HT-29 (cell line): ENCODE results near the gene GRID2IP. TPM values are rescaled to one million over a fixed set of nuclear protein-coding genes. Genes with fewer than 3 reads are reported as not detected.

Source experiments
- DNase-seq: peaks from one replicate; pipeline ENCODE4 v3.0.0-alpha.2; 2015; ENCODE audit warnings: low spot score
- total RNA-seq: library from RNA; depleted of rRNA; stranded (reverse); fragments of >200 nt; shearing (Covaris generic); gene quantifications from 2 replicates; pipeline ENCODE4 v1.2.3, GENCODE V29; 2014; rRNA removed

Gene GRID2IP
- total RNA-seq, 1 experiment from 2014 or later = not detected

DNA sequence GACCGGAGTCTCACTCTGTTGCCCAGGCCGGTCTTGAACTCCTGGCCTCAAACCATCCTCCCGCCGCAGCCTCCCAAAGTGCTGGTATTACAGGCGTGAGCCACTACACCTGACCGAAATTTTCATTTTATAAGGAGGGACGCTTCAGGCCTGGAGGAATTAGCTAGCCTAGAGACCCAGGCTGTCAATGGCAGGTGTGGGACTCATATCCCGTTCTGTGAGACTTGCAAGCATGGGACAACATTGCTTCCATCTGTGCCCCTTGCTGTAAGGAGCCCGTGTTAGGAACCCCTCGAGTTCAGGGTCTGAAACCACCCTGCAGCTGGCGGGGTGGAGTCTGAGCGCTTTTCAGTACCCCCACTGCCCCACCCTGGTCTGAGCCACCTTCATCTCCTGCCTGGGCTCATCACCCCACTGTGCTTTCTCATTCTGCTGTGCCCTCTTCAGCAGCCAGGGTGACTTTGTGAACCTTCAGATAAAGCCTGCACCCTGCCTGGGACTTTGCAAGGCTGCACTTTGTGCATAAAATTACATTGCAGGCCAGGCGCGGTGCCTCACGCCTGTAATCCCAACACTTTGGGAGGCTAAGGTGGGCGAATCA is 102.2 kb downstream of the GRID2IP start:
- DNase-seq = no peak

DNA sequence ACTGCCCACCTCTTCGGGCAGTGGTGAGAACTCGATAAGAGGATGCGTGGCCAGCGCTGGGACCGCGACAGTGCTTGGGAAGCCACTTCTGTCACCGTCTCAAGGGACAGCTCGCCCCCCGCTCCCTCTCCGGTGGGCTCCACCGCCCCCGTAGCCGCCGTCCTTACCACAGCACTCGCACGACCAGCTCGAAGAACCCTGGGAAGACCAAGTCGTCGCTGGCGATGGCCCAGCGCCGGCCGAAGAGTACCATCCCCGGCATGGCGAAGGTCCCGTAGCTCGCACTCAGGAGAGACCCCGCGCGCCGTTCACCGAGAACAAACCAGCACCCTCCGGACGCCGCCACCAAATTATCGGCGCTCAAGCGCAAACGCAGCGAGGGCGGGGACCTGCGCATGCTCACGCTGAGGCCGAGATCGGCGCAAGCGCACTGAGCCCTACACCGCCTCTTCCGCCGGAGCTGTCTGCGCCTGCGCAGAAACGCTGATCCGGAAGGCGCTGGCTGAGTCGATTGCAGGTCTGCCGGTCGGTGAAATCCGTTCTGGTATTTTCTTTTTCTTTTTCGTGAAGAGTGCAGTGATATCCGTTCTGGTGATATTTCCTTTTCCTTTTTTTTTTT is 103.6 kb downstream of the GRID2IP start, which contains the start of gene DAGLB:
DAGLB (minus strand) TSS at position 374 of the 619 bp plus-strand sequence; CDS start at position 262, 112 bp downstream.
- DNase-seq = peak; percentile 98

Other genes with a start within 250 kb of the GRID2IP start
- gene FAM220A, start 202.5 kb downstream of the GRID2IP start, total RNA-seq = 6.1 and 8.7 TPM in 2 replicates
- gene RAC1, start 176.9 kb downstream of the GRID2IP start, total RNA-seq = 108 and 119 TPM in 2 replicates
- gene DAGLB, start 103.5 kb downstream of the GRID2IP start, total RNA-seq = 24.2 and 27.1 TPM in 2 replicates
- 93.0 and 114 TPM in 2 replicates for gene KDELR2, start 67.3 kb downstream of the GRID2IP start, total RNA-seq
- gene ZDHHC4, start 26.0 kb upstream of the GRID2IP start, total RNA-seq = 40.8 and 42.1 TPM in 2 replicates
- gene INTS15, start 38.6 kb upstream of the GRID2IP start, total RNA-seq = 27.6 and 29.5 TPM in 2 replicates
- gene ZNF853, start 64.1 kb upstream of the GRID2IP start, total RNA-seq = 0.31 TPM in 1 of 2 replicates, not detected in the other
- 32.8 and 35.9 TPM in 2 replicates for gene ZNF316, start 85.9 kb upstream of the GRID2IP start, total RNA-seq
- 17.2 and 22.5 TPM in 2 replicates for gene ZNF12, start 155.5 kb upstream of the GRID2IP start, total RNA-seq
- 0.08 TPM in 1 of 2 replicates, not detected in the other for gene RSPH10B2, start 202.6 kb upstream of the GRID2IP start, total RNA-seq